Skeletal muscle tissue (tissue), 2 donors: Measurements from ENCODE around the gene RC3H1. TPM values are rescaled to one million over a fixed set of nuclear protein-coding genes. Genes with fewer than 3 reads are reported as not detected.

Experiments used
- small RNA-seq: library from RNA; depleted of rRNA; stranded (forward); fragments of <200 nt; gene quantifications from one replicate; pipeline ENCODE3, GENCODE V24; 2014
- total RNA-seq: library from RNA; depleted of rRNA; stranded (reverse); fragments of >200 nt; gene quantifications from one replicate; pipeline ENCODE4 v1.2.3, GENCODE V29; 2014

Gene RC3H1
- total RNA-seq, 1 donor from 2014 or later, result 19.8 TPM

Small RNA genes lying within 50 kb of the gene (small RNA-seq; reads per million reads assigned to genes)
- gene RNA5SP67 (not detected), gene RNA5SP68 (not detected)

Other genes with a start within 250 kb of the RC3H1 start
- gene DARS2, start 197.7 kb downstream of the RC3H1 start, total RNA-seq, result 11.5 TPM
- gene CENPL, start 197.5 kb downstream of the RC3H1 start, total RNA-seq, result 9.9 TPM
- gene GAS5, start 154.4 kb downstream of the RC3H1 start, total RNA-seq, result 743 TPM
- gene ZBTB37, start 154.0 kb downstream of the RC3H1 start, total RNA-seq, result 12.0 TPM
- not detected for gene SERPINC1, start 105.0 kb downstream of the RC3H1 start, total RNA-seq
- 30.3 TPM for gene RABGAP1L, start 137.2 kb upstream of the RC3H1 start, total RNA-seq